Measurements from ENCODE around the gene LRGUK. TPM values are rescaled to one million over a fixed set of nuclear protein-coding genes. Genes with fewer than 3 reads are reported as not detected.
"Not testable (repeated sequence)": the region's sequence is repeated elsewhere in the genome, so short reads cannot be mapped to it uniquely, and the experiment has no call there.

Gene LRGUK
- total RNA-seq: 0.16 TPM
- long read RNA-seq: 0 reads

- DNase-seq (peak; percentile 89), ATAC-seq (ENCODE audit: poor library complexity) (peak; percentile 100)
- intact Hi-C loops (cut with DNase I): no loop called here
Observed at GRCh38 chr7:134126966-134127848, at the start of gene LRGUK. Gene LRGUK (plus strand): TSS chr7:134127340. CDS start chr7:134127368, 28 bp downstream.

- intact Hi-C loops (cut with DNase I); DNase-seq; ATAC-seq (ENCODE audit: poor library complexity): not testable (repeated sequence)
Observed at GRCh38 chr7:134077560-134077959, 49.6 kb upstream of the LRGUK start.

- intact Hi-C loops (cut with DNase I): no loop called here
- no peak for DNase-seq
Observed at GRCh38 chr7:134078991-134079390, 48.1 kb upstream of the LRGUK start.

GRCh38 chr7:134081695-134082094 lies 45.4 kb upstream of the LRGUK start:
- DNase-seq (no peak), ATAC-seq (ENCODE audit: poor library complexity) (no peak)
- intact Hi-C loops (cut with DNase I): no loop called here

More at GRCh38 chr7:134078991-134079390, 48.1 kb upstream of the LRGUK start:
- no peak for ATAC-seq (ENCODE audit: poor library complexity)

- ATAC-seq (ENCODE audit: poor library complexity): peak; percentile 55
- intact Hi-C loops (cut with DNase I): no loop called here
- DNase-seq: no peak
Observed at GRCh38 chr7:134083766-134084487, 43.2 kb upstream of the LRGUK start.

- ATAC-seq (ENCODE audit: poor library complexity) (peak; percentile 69), DNase-seq (no peak)
- intact Hi-C loops (cut with DNase I): no loop called here
Observed at GRCh38 chr7:134084488-134085144, 42.5 kb upstream of the LRGUK start.

GRCh38 chr7:134085311-134085710 lies 41.8 kb upstream of the LRGUK start:
- DNase-seq: no peak
- intact Hi-C loops (cut with DNase I): no loop called here
- ATAC-seq (ENCODE audit: poor library complexity): no peak

GRCh38 chr7:134086998-134087735 lies 40.0 kb upstream of the LRGUK start:
- no peak for DNase-seq
- no peak for ATAC-seq (ENCODE audit: poor library complexity)
- intact Hi-C loops (cut with DNase I): no loop called here

GRCh38 chr7:134088199-134088598 lies 38.9 kb upstream of the LRGUK start:
- ATAC-seq (ENCODE audit: poor library complexity): no peak
- no peak for DNase-seq
- intact Hi-C loops (cut with DNase I): no loop called here

GRCh38 chr7:134089446-134089845 lies 37.7 kb upstream of the LRGUK start:
- no peak for ATAC-seq (ENCODE audit: poor library complexity)
- intact Hi-C loops (cut with DNase I): no loop called here
- DNase-seq: no peak

GRCh38 chr7:134098072-134098471 lies 29.1 kb upstream of the LRGUK start:
- no peak for ATAC-seq (ENCODE audit: poor library complexity)
- intact Hi-C loops (cut with DNase I): no loop called here

GRCh38 chr7:134101716-134102115 lies 25.4 kb upstream of the LRGUK start:
- intact Hi-C loops (cut with DNase I): no loop called here
- DNase-seq (no peak), ATAC-seq (ENCODE audit: poor library complexity) (no peak)

More at GRCh38 chr7:134098072-134098471, 29.1 kb upstream of the LRGUK start:
- no peak for DNase-seq

- intact Hi-C loops (cut with DNase I): no loop called here
- ATAC-seq (ENCODE audit: poor library complexity): no peak
- DNase-seq: no peak
Observed at GRCh38 chr7:134104166-134104565, 23.0 kb upstream of the LRGUK start.

- DNase-seq (no peak), ATAC-seq (ENCODE audit: poor library complexity) (no peak)
- intact Hi-C loops (cut with DNase I): no loop called here
Observed at GRCh38 chr7:134105841-134106240, 21.3 kb upstream of the LRGUK start.

GRCh38 chr7:134108802-134109201 lies 18.3 kb upstream of the LRGUK start:
- ATAC-seq (ENCODE audit: poor library complexity) (no peak), DNase-seq (no peak)
- intact Hi-C loops (cut with DNase I): no loop called here

GRCh38 chr7:134113655-134114054 lies 13.5 kb upstream of the LRGUK start:
- no peak for DNase-seq
- intact Hi-C loops (cut with DNase I): no loop called here
- ATAC-seq (ENCODE audit: poor library complexity): no peak

- DNase-seq (no peak), ATAC-seq (ENCODE audit: poor library complexity) (no peak)
- intact Hi-C loops (cut with DNase I): no loop called here
Observed at GRCh38 chr7:134114992-134115391, 12.1 kb upstream of the LRGUK start.

- intact Hi-C loops (cut with DNase I): no loop called here
- ATAC-seq (ENCODE audit: poor library complexity) (no peak), DNase-seq (no peak)
Observed at GRCh38 chr7:134120405-134120804, 6.7 kb upstream of the LRGUK start.
